ACHN (cell line): ENCODE data around the gene ELL2.
"Not testable (repeated sequence)": the region's sequence is repeated elsewhere in the genome, so short reads cannot be mapped to it uniquely, and the experiment has no call there.

Experiments
- DNase-seq: peaks from one replicate; pipeline ENCODE4 v3.0.0-alpha.2; 2015
- in situ Hi-C: cut with HindIII; loops from 2 replicates; pipeline ENCODE4 v1.10.0; 2017; ENCODE audit warnings: low sequenced_read_pairs, low pct_ligation_motif_present, low pct_unique_long_range_greater_than_20kb

The ELL2 gene

DNA sequence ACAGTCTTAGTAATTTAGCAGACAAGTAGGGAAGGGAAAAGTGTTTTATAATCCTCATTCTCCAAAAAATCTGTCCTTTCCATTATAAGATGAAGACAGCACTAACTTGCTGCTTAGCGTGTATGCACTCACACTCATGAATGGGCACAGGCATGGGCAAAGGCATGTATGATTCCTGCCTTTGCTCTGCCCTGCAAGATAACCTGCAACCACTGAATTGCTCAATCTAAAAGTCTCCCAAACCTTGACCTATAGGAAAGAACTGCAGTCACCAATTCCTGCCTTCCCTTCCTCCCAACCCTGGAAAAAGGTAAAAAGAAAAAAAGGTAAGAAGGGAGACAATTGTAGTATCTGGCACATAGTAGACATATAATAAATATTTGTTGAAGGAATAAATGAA is 40.8 kb downstream of the ELL2 start:
- in situ Hi-C loops, result no loop called here
- no peak for DNase-seq

DNA sequence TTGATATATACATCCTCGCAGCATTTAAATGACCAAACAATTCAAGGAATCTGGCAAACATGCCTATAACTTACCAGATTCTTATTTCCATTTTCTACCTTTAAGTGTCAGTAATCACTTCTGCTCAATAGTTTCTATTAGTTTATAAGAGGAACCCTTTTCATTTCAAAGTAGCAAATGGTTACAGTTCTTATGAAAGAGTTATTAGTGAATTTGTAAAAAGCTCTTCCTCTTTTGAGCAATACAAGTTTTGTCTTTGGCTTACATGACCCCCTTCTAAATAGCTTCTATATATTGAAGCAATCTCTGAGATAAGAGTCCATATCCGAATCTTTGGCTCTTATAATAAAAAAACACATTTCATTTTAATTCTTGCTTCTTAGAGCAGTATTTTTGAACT is 42.0 kb downstream of the ELL2 start:
- no peak for DNase-seq
- in situ Hi-C loops, result no loop called here

DNA sequence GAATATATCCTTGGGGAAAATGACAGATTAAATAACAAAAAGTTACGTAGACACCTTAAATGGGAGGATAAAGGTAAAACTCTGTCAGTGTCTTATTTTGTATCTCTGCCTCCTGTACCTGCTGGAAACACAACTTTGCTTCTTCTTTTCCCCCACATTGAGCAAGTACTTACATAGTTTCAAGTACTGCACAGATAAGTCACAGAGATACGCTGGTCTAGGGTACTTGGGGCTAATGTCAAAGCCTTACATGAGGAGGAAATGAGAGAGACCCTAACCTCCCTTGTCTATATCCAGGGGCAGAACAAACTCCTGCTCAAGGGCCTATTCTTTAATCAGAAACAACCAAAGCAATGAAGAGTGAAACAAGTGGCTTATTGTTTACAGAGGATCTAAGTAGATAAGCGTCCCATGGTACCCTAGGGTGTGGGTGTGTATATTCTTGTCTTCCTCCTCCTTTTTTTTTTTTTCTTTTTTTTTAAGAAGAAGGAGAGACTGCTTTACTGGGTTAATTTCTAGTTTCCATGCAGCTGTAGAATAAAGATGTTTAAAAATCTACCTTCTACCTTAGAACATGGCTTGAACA is 43.1 kb downstream of the ELL2 start:
- DNase-seq, result no peak
- in situ Hi-C loops, result no loop called here

DNA sequence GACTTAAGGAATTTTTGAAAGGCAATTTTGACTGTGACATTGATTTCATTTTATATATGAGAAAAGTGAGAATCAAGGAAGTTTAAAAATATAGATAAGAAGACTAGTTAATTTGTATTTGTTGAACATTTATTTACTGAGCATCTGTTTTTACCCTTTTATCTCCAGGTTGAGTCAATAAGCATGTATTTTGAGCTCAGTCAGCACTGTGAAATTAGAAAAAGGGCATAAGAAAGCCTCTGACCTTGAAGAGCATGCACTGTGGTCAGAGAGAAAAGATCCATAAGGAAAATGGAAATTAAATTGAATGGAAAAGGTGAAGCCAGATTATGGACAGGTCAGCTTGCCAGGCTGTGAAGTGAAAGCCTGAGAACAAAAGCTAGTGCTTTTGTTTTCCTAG is 44.4 kb downstream of the ELL2 start:
- no peak for DNase-seq
- in situ Hi-C loops, result no loop called here

DNA sequence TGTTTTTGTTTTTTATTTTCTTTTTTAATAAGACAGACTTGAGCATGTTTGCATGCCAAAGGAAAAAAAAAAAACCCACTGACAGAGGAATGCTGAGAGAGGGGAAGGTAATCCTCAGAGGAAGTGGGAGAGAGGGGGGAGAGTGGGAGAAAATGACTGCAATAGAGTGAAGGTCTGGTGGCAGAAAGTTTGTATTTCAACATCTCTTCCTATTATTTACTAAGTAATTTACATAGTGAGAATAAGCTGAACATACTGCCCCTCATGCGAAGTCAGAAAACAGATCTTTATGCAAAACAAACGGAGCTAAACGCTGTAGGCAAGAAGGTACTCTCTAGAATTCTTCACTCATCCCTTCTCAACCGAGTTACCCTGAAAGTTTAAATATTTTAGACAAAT is 45.0 kb downstream of the ELL2 start:
- no peak for DNase-seq
- in situ Hi-C loops, result no loop called here

DNA sequence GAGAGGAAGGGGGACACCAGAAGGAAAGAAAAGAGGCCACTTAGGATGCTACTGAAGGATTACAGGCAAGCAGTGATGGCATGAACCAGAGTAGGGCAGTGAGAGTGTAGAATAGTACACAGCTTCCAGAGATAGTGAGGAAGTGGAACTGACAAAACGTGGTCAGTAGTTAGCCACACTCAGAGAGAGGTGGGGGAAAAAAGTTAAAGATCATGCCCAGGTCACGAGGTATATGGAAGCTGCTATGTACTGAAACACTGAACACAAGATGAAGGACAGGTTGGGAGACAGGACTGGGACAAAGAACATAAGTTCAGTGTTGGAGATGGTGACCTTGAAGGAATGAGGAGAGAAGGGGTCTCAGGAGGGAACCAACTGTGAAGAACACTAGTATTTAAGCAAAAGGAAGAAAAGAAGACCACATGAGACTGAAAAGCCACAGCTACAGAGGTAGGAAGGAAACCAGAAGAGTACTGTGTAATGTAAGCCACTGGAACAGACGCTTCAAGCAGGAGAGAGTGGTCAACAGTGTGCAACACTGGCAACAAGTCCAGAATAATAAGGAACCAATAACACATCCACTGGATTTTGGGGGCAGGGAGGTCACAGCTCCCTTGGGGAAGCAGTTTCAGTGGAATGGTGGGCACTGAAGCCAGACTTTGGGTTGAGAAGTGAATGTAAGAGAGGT is 45.5 kb downstream of the ELL2 start:
- in situ Hi-C loops, result no loop called here
- DNase-seq, result no peak

DNA sequence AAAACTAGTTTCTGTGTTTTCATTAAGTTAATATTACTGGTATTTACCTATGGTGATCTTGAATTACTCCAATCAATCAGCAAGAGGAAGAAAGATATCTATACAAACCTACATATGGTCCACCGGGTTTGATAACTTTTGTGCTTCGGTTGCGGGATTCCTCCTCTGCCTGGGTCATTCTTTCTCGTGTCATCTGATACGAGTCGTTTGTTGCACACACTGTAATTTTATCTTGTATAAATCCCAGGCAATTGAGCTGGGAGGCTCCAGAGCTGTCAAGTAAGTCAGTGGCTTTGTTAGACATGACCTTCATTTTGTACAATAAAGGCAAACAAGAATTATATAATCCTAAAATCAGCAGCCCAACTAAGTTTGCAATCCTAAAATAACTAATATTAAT is 48.0 kb downstream of the ELL2 start:
- no peak for DNase-seq
- in situ Hi-C loops, result no loop called here

DNA sequence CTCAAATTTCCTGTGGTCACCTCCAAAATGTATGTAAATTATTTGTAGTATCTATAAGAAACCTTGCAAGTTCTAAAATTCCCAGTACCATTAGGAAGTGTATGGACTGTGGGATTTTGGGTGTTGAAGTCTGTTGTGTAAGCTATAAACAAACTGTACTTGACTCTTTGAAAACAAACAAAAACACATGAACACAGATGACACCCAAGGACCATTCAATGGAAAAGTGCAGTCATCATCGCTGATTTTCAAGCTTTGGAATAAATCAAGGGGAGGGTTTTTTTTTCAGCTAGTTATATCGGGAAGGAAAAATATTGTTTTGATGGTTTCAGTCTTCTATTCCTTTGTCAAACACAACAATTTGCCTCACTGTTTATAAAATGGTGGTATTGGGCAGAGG is 49.6 kb downstream of the ELL2 start:
- no peak for DNase-seq
- in situ Hi-C loops, result no loop called here

DNA sequence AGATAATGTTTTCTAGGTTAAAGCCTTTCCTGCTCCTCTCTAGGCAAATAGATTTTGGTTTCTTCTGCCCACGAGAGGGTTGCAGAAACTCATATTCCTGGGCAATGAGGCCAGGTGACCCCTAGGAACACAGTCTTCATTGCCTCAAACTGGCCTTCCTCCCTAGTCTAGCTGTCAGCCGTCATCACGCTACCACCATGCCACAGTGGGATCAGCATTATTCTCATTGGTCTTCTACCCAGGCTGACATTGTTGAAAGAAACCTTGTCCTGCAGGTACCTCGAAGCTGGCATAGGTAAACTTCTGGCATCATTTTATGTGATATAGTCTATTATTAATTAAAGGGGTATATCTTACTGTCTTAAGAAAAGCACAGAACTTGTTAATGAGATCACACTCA is 51.1 kb downstream of the ELL2 start:
- in situ Hi-C loops, result no loop called here
- no peak for DNase-seq

DNA sequence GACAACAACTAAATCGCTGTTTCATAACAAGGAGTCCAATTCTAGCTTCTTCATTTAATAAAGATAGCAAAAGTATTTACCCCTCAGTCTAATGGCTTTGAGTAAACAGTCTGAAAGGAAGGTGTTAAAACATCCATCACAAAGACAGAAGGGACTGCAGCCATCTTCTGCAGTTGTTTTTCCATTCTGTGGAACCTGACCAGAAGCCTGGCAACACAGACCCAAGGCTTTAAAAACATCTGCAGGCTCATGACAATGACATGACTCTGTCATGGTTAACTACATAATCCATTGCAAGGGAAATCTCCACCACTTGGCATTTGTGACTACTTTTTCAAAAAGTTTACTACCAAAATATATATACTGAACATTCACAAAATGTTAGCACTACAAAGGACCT is 51.9 kb downstream of the ELL2 start:
- no peak for DNase-seq
- in situ Hi-C loops, result no loop called here

DNA sequence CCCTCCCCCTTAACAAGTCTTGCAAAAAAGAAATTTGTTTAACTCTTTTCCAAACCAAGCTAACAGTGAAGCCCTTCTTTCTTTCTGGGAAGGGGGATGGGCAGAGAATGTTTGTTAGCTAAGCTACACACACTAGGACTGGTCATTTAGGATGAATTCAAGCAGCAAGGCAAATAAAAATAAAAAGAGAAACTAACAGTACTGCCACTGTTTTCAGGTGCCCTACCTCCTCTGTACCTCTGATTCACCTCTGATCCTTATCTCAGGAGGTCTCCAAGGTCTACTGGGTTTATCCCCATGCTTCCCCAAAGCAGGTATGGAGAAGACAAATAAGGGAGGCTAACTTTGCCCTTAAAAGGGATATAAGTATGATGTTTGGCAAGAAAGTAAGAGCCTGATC is 52.9 kb downstream of the ELL2 start:
- in situ Hi-C loops, result no loop called here
- no peak for DNase-seq

DNA sequence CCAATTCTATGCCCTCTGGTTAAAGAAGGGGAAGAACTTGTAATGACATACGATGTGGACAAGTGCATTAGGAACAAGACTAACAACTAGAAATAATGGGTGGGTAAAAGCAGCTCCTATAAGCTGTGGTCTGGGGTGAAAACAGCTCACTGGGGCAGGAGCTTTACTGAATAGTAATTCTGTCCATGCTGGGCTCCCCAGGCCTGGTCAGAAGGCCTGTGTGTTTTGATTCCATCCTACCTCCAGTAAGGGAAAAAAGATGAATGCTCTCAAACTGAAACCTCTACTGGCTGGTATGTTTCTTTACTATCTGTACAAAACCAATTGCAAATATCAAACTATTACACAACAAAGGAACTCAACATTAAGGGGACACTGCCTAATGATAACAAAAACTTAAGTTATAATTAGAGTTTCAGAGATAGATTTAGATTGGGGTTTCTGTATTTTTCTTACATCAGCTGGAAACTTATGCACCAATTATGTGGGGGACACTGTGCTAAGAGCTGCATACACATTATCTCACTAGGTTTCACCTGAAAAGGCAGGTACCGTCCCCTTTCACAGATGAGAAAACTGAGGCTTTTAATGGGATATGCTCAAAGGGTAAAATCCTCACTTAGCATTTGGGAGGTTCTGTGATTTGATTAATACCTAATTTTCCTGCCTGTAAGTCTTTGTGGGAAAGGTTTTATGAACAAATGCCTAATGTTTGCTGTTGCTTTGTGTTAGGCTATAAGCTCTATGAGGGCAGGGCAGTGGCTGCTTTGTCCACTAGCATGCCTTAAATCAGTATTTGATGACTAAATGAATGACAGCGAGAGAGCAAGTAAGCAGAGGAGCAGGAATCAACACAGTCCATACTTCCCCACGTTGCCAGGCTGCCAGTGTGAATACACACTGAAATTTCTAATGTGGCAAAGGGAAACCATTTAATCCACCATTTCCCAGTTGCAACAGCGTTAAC is 53.6 kb downstream of the ELL2 start:
- in situ Hi-C loops, result no loop called here
- DNase-seq, result no peak

DNA sequence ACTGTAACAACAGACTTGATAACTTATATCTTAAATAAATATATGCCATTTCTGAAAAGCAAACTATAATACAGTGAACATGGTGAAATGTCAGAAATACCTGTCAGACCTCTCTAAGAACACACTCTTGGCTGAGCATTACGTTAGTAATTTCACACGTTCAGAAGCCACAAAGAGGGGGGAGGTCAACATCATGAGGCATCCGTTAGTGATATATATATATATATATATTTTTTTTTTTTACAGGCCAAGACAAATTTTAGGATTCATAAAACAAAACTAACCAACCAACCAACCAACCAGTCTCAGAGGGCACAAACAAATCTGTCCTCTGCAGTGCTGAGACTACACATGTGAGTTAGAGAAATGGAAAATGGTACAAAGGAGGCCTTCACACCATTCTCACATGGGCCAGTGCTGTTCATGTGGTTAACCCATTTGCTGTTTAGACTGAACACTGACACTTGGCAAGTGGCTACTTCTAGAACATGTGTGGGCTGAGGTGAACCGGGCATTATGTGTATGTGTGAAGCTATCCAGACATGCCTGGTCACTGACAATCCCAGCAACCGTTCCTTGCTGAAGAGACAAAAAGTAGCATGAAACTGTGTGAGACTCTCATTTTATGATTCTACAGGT is 54.5 kb downstream of the ELL2 start:
- in situ Hi-C loops, result no loop called here
- no peak for DNase-seq

DNA sequence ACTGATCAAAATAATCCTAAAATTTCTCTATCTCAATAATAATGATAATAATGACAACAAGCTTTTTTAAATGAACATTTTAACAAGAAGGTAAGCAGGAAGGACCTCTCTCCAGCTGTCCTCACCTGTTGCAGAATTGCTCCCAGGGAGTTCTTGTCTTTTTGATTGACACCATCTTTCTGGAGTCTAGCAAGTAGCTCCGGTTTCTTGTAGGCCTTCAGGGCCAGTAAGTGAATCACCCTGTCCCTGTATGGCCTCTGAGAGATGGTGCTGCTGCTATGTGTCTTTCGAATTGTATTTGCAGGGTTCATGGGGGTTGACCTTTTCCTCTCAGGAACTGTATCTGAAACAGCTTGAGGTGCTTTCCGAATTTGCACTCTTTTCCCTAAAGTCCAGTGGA is 55.3 kb downstream of the ELL2 start:
- in situ Hi-C loops, DNase-seq: not testable (repeated sequence)

DNA sequence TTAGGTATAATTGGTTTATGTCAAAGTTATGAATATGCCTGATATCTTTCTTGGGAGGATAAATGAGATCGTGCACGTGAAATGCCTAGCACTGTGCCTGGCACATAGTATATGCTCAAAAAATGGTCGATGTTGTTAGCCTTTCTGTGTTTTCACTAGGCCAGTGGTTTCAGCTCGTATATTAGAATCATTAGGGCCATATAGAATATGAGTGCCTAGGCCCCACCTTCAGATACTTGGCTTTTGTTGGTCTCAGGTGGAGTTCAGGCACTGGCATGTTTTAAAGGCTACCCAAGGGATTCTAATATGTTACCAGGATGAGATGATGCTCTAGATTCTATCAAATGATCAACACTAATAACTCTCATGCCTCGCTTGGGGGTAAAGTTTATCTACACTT is 56.8 kb downstream of the ELL2 start:
- in situ Hi-C loops, result no loop called here

DNA sequence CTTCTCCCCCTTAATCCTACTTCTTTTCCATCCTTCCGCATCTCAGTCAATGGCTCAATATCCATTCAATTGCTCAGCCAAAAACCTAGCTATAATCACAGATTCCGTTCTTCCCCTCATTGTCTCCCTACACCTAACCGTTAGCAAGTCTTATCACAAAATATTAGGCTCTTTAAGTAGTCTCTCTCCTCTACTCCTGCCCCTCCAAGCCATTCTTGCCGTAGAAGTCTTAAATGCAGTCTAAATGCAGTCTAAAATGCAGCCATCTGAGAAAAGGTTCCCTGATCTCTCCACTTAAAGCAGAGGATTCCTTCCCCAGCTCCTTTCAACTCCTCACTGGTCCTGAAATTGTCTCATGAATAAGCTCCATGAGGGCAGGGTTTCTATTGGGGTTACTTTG is 57.8 kb downstream of the ELL2 start:
- in situ Hi-C loops, result no loop called here
- no peak for DNase-seq

More for the DNA sequence above, 56.8 kb downstream of the ELL2 start:
- DNase-seq, result no peak

DNA sequence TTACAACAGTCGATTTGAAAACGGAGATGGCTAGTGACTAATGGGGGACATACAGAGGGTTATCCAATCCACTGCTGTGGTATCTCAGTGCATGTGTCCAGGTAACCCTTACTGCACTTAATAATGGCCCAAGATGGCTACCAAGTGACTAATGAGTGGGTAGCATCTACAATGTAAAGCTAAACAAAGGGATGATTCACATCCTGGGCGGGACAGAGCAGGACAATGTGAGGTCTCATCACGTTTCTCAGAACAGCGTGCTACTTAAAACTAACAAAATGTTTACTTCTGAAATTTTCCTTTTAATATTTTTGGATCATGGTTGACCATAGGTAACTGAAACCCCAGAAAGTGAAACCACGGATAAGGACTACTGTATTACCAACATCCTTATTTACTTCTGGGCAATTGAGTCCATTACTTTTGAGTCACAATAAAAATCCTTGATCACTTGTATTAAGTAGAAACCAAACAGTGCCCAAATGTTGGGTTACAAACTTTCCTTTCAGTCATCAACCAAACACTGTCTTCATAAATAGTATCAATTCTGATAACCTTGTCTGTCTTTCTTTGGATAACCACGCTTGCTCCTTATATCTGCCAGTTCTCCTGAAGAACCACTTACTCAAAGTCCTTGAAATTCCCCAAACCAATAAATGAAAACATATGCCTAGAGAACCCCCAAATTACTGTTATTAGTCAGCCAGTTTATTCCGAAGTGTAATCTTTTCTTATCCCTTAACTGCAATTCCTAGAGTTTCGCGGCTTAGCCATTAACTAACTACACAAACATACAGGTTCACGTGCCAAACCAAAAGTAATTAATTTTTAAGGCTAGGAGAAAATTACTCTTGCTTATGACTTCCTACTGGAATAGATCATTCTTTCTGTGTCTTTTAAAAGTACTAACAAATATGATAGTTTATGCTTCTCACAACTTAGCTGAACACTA is 59.7 kb downstream of the ELL2 start:
- no peak for DNase-seq
- in situ Hi-C loops, result no loop called here

DNA sequence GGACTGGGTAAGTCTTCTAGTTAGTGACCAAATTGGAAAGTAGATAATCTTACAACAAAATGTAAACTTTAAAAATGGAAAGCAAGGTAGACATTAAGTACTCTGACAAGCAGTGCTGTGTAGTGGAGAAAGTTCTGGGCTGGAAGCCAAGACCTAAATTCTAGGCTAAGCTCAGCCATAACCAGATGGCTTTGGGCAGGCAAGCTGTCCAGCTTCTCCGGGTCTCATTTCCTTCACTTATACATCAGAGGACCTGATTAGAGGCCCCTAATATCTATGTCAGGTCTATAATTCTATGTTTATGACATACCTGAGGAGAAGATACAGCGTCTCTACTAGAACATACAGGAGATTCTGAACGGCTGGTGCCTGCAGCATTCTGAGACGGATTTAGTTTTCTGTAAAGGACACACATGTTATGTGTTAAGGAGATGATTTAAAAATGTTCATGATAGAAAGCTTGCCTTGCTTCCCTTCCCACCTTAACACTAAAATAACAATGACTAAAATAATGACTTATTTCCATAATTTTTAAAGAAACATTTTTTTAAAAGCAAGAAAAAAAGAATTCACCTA is 61.2 kb downstream of the ELL2 start:
- in situ Hi-C loops, result no loop called here
- DNase-seq, result no peak
